Urinary bladder (tissue), 4 donors: Measurements from ENCODE around the gene ITLN2. TPM values are rescaled to one million over a fixed set of nuclear protein-coding genes. Genes with fewer than 3 reads are reported as not detected.
"Not testable (repeated sequence)": the region's sequence is repeated elsewhere in the genome, so short reads cannot be mapped to it uniquely, and the experiment has no call there.

Experiments used
- DNase-seq: peaks from one replicate; pipeline ENCODE4 v3.0.0-alpha.2; 2015; ENCODE audit errors: extremely low spot score
- H3K27ac ChIP-seq: one replicate; pipeline ENCODE4 v1.5.1; 2013; ENCODE audit warnings: low read depth, mild to moderate bottlenecking, moderate library complexity
- H3K36me3 ChIP-seq: one replicate; pipeline ENCODE4 v1.6.1; 2013; ENCODE audit warnings: mild to moderate bottlenecking, moderate library complexity; ENCODE audit not compliant: insufficient read depth
- H3K4me1 ChIP-seq: one replicate; pipeline ENCODE4 v1.6.1; 2013; ENCODE audit warnings: mild to moderate bottlenecking, moderate library complexity; ENCODE audit not compliant: insufficient read depth
- H3K4me3 ChIP-seq: one replicate; pipeline ENCODE4 v1.5.1; 2013; ENCODE audit warnings: low read depth, low read length
- WGBS: extraction: QIAGEN DNeasy Blood & Tissue Kit; methylation state at CpG from one replicate; pipeline ENCODE4 v1.1.7; 2013; 5-methylcytosine and 5-hydroxymethylcytosine counted together
- polyA plus RNA-seq: library from polyadenylated mRNA; stranded (reverse); fragments of 200-250 nt; gene quantifications from one replicate; pipeline ENCODE4 v1.2.3, GENCODE V29; 2013
- total RNA-seq: library from RNA; depleted of rRNA; stranded (reverse); fragments of >200 nt; gene quantifications from one replicate; pipeline ENCODE4 v1.2.3, GENCODE V29; 2014
- donor health status: healthy with polysubstance abuse.
- donor health status: healthy.

The ITLN2 gene
- total and polyA plus RNA-seq, 2 donors = 0.37 TPM; not detected in 1

- H3K4me1 ChIP-seq = no peaks in the 10 kb centered on the region
Measured at GRCh38 chr1:160910170-160910750, 44.3 kb downstream of the ITLN2 start.

GRCh38 chr1:160907976-160908375, 46.6 kb downstream of the ITLN2 start:
- Histone ChIP-seq H3K4me1 (no peaks in the 10 kb centered on the region), H3K36me3 (no peaks in the 10 kb centered on the region), H3K4me3 (no peak overlapping the region), H3K27ac (no peak overlapping the region)
- no peak for DNase-seq
- 32% methylated on average over 7 of the region's 7 CpGs for WGBS

More at GRCh38 chr1:160910170-160910750, 44.3 kb downstream of the ITLN2 start:
- no peak overlapping the region for H3K4me3 ChIP-seq
- 76% methylated on average over 6 of the region's 6 CpGs for WGBS
- H3K27ac ChIP-seq = no peak overlapping the region
- no peak for DNase-seq
- no peaks in the 10 kb centered on the region for H3K36me3 ChIP-seq

GRCh38 chr1:160905617-160905989, 49.0 kb downstream of the ITLN2 start:
- H3K27ac ChIP-seq = no peak overlapping the region

GRCh38 chr1:160904783-160905616, 49.6 kb downstream of the ITLN2 start:
- no peak overlapping the region for H3K4me3 ChIP-seq
- WGBS = 50% methylated on average over 8 of the region's 8 CpGs
- no peak for DNase-seq
- H3K36me3 ChIP-seq = no peaks in the 10 kb centered on the region
- H3K27ac ChIP-seq = no peak overlapping the region
- no peaks in the 10 kb centered on the region for H3K4me1 ChIP-seq

More at GRCh38 chr1:160905617-160905989, 49.0 kb downstream of the ITLN2 start:
- Histone ChIP-seq H3K36me3 (no peaks in the 10 kb centered on the region), H3K4me1 (no peaks in the 10 kb centered on the region), H3K4me3 (no peak overlapping the region)
- WGBS = 80% methylated on average over 4 of the region's 4 CpGs
- no peak for DNase-seq

GRCh38 chr1:160902251-160902650, 52.4 kb downstream of the ITLN2 start:
- H3K36me3 ChIP-seq, DNase-seq, H3K4me3 ChIP-seq, H3K4me1 ChIP-seq, H3K27ac ChIP-seq: not testable (repeated sequence)
- 77% methylated on average over 1 of the region's 1 CpG for WGBS

- no peak overlapping the region for H3K4me3 ChIP-seq
- WGBS = 89% methylated on average over 2 of the region's 2 CpGs
- DNase-seq = no peak
- H3K27ac ChIP-seq = no peak overlapping the region
- no peaks in the 10 kb centered on the region for H3K4me1 ChIP-seq
- H3K36me3 ChIP-seq = no peaks in the 10 kb centered on the region
Measured at GRCh38 chr1:160901768-160902167, 52.8 kb downstream of the ITLN2 start.

- H3K36me3 ChIP-seq, DNase-seq, H3K4me3 ChIP-seq, H3K27ac ChIP-seq, H3K4me1 ChIP-seq: not testable (repeated sequence)
- 89% methylated on average over 3 of the region's 3 CpGs for WGBS
Measured at GRCh38 chr1:160900683-160901082, 53.9 kb downstream of the ITLN2 start.

Other genes starting within 250 kb of the ITLN2 start
- 7.0 TPM for gene CD48, start 243.0 kb downstream of the ITLN2 start, total RNA-seq
- 7.5 TPM for gene CD48, start 243.0 kb downstream of the ITLN2 start, polyA plus RNA-seq
- 1.6 TPM for gene SLAMF7, start 215.6 kb downstream of the ITLN2 start, total RNA-seq
- gene SLAMF7, start 215.6 kb downstream of the ITLN2 start, polyA plus RNA-seq = 1.5 TPM
- 0.11 TPM for gene LY9, start 158.6 kb downstream of the ITLN2 start, total RNA-seq
- 0.49 TPM for gene LY9, start 158.6 kb downstream of the ITLN2 start, polyA plus RNA-seq
- 0.21 TPM for gene CD244, start 91.9 kb downstream of the ITLN2 start, total RNA-seq
- 0.89 TPM for gene CD244, start 91.9 kb downstream of the ITLN2 start, polyA plus RNA-seq
- gene ITLN1, start 69.6 kb downstream of the ITLN2 start, total RNA-seq = 3.4 TPM
- gene ITLN1, start 69.6 kb downstream of the ITLN2 start, polyA plus RNA-seq = 0.56 TPM
- gene F11R, start 66.3 kb upstream of the ITLN2 start, total RNA-seq = 35.2 TPM
- gene F11R, start 66.3 kb upstream of the ITLN2 start, polyA plus RNA-seq = 23.4 TPM
- 23.1 TPM for gene TSTD1, start 84.2 kb upstream of the ITLN2 start, total RNA-seq
- gene TSTD1, start 84.2 kb upstream of the ITLN2 start, polyA plus RNA-seq = 36.7 TPM
- 46.7 TPM for gene USF1, start 91.2 kb upstream of the ITLN2 start, total RNA-seq
- 55.9 TPM for gene USF1, start 91.2 kb upstream of the ITLN2 start, polyA plus RNA-seq
- gene ARHGAP30, start 115.1 kb upstream of the ITLN2 start, total RNA-seq = 2.9 TPM
- 5.1 TPM for gene ARHGAP30, start 115.1 kb upstream of the ITLN2 start, polyA plus RNA-seq
- gene NECTIN4, start 134.7 kb upstream of the ITLN2 start, total RNA-seq = 12.2 TPM
- 5.0 TPM for gene NECTIN4, start 134.7 kb upstream of the ITLN2 start, polyA plus RNA-seq
- 1.3 TPM for gene KLHDC9, start 143.6 kb upstream of the ITLN2 start, total RNA-seq
- gene KLHDC9, start 143.6 kb upstream of the ITLN2 start, polyA plus RNA-seq = 8.4 TPM
- 9.8 TPM for gene PFDN2, start 163.2 kb upstream of the ITLN2 start, total RNA-seq
- 108 TPM for gene PFDN2, start 163.2 kb upstream of the ITLN2 start, polyA plus RNA-seq
- 18.9 TPM for gene NIT1, start 163.3 kb upstream of the ITLN2 start, total RNA-seq
- gene NIT1, start 163.3 kb upstream of the ITLN2 start, polyA plus RNA-seq = 49.5 TPM
- 16.9 TPM for gene DEDD, start 177.9 kb upstream of the ITLN2 start, total RNA-seq
- 43.0 TPM for gene DEDD, start 177.9 kb upstream of the ITLN2 start, polyA plus RNA-seq
- gene UFC1, start 199.2 kb upstream of the ITLN2 start, total RNA-seq = 82.4 TPM
- 119 TPM for gene UFC1, start 199.2 kb upstream of the ITLN2 start, polyA plus RNA-seq
- 12.5 TPM for gene USP21, start 204.7 kb upstream of the ITLN2 start, total RNA-seq
- 28.4 TPM for gene USP21, start 204.7 kb upstream of the ITLN2 start, polyA plus RNA-seq
- gene PPOX, start 211.6 kb upstream of the ITLN2 start, total RNA-seq = 13.9 TPM
- gene PPOX, start 211.6 kb upstream of the ITLN2 start, polyA plus RNA-seq = 25.9 TPM
- gene B4GALT3, start 222.7 kb upstream of the ITLN2 start, total RNA-seq = 15.3 TPM
- gene B4GALT3, start 222.7 kb upstream of the ITLN2 start, polyA plus RNA-seq = 21.5 TPM
- gene ADAMTS4, start 244.2 kb upstream of the ITLN2 start, total RNA-seq = 4.4 TPM
- 19.6 TPM for gene ADAMTS4, start 244.2 kb upstream of the ITLN2 start, polyA plus RNA-seq
- 71.9 TPM for gene NDUFS2, start 247.6 kb upstream of the ITLN2 start, total RNA-seq
- gene NDUFS2, start 247.6 kb upstream of the ITLN2 start, polyA plus RNA-seq = 100 TPM